GM23248 (cell line): Measurements from ENCODE around the gene TP53.

Experiments
- EZH2 ChIP-seq: fragments of 200-600 bp; sonication (generic); IDR thresholded peaks from 2 replicates; pipeline ENCODE4 v1.6.1; 2018; ENCODE audit warnings: antibody characterized with exemption, mild to moderate bottlenecking; ENCODE audit not compliant: insufficient read depth, poor library complexity, severe bottlenecking
- EZH2phosphoT487 ChIP-seq: fragments of 200-600 bp; sonication (generic); IDR thresholded peaks from 2 replicates; pipeline ENCODE4 v1.6.1; 2018; ENCODE audit warnings: antibody characterized with exemption, moderate library complexity, mild to moderate bottlenecking, low read depth; ENCODE audit not compliant: insufficient read depth

DNA sequence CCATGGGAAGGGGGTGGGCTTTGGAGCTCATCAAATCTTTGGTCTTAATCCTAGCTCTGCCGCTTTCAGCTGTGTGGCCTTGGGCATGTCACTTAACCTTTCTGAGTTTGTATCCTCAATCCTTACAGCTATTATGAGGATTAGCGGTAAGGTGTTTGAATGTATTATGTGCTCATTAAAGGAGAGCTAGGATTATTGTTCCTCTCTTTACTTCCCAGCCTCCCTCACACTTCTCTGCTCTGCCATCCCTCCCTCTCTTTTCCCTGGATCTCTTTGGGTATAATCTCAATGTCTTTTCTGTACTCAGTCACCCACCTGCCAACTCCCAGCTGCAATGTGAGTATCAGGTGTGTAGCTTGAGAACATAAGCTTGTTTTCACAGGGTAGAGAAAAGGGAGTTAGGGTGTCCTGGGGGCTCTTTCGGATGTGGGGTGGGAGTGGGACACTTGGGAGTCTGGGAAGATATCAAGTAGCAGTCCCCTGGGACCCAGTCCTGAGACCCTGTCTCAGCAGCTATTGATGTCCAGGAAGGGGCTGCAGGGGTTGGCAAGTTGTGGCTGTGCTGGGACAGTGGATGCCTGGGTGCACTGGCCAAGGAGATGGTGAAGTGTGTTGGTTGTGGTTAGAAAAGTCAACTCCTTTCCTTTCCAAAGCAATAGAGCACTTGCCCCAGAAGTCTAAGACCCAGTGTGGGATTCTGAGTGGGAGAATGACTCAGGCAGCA is 19.5 kb upstream of the TP53 start:
- no peak for TF ChIP-seq EZH2phosphoT487
- TF ChIP-seq EZH2, result no peak
